GM21529 (cell line): ENCODE results near the gene MAN2A2.
"Not testable (repeated sequence)": the region's sequence is repeated elsewhere in the genome, so short reads cannot be mapped to it uniquely, and the experiment has no call there.

Source experiments
- ATAC-seq: cut with Tn5 transposase; IDR thresholded peaks from one replicate; pipeline ENCODE4 v1.9.1; 2021; ENCODE audit not compliant: unreplicated experiment

The MAN2A2 gene

GRCh38 chr15:90917569-90917968 is 14.5 kb downstream of the MAN2A2 start:
- no peak for ATAC-seq

- ATAC-seq: no peak
Observed at GRCh38 chr15:90918034-90918788, 15.1 kb downstream of the MAN2A2 start.

GRCh38 chr15:90918835-90919234 is 15.7 kb downstream of the MAN2A2 start:
- no peak for ATAC-seq

- ATAC-seq: no peak
Observed at GRCh38 chr15:90921887-90922286, 18.8 kb downstream of the MAN2A2 start.

- peak; percentile 82 for ATAC-seq
Observed at GRCh38 chr15:90922712-90923322, 19.7 kb downstream of the MAN2A2 start.

- ATAC-seq: peak; percentile 73
Observed at GRCh38 chr15:90924375-90924774, 21.3 kb downstream of the MAN2A2 start.

- not testable (repeated sequence) for ATAC-seq
Observed at GRCh38 chr15:90926766-90927165, 23.7 kb downstream of the MAN2A2 start.

GRCh38 chr15:90928106-90928505 is 25.0 kb downstream of the MAN2A2 start:
- ATAC-seq: not testable (repeated sequence)

GRCh38 chr15:90929246-90930019 is 26.3 kb downstream of the MAN2A2 start:
- ATAC-seq: no peak

GRCh38 chr15:90930861-90931574 is 27.9 kb downstream of the MAN2A2 start:
- no peak for ATAC-seq

- no peak for ATAC-seq
Observed at GRCh38 chr15:90931575-90931827, 28.4 kb downstream of the MAN2A2 start.

- peak; percentile 46 for ATAC-seq
Observed at GRCh38 chr15:90931828-90932659, 28.9 kb downstream of the MAN2A2 start, which contains the start of gene HDDC3. Gene HDDC3 (minus strand): TSS chr15:90932549. CDS start chr15:90932540, 9 bp downstream.

- ATAC-seq: no peak
Observed at GRCh38 chr15:90932660-90932991, 29.5 kb downstream of the MAN2A2 start.

GRCh38 chr15:90933301-90933700 is 30.2 kb downstream of the MAN2A2 start:
- ATAC-seq: no peak

- ATAC-seq: peak; percentile 31
Observed at GRCh38 chr15:90934256-90934948, 31.3 kb downstream of the MAN2A2 start.

GRCh38 chr15:90934949-90935751 is 32.0 kb downstream of the MAN2A2 start, which contains the start of gene UNC45A:
Gene UNC45A (plus strand): TSS chr15:90935285. CDS start chr15:90935325, 40 bp downstream.
- peak; percentile 64 for ATAC-seq

- no peak for ATAC-seq
Observed at GRCh38 chr15:90936823-90937222, 33.7 kb downstream of the MAN2A2 start.

GRCh38 chr15:90938261-90938660 is 35.2 kb downstream of the MAN2A2 start:
- no peak for ATAC-seq

- no peak for ATAC-seq
Observed at GRCh38 chr15:90939756-90940155, 36.7 kb downstream of the MAN2A2 start.
